ENCODE results near the gene DOCK2.
"Not testable (repeated sequence)": the region's sequence is repeated elsewhere in the genome, so short reads cannot be mapped to it uniquely, and the experiment has no call there.

Gene DOCK2

DNA sequence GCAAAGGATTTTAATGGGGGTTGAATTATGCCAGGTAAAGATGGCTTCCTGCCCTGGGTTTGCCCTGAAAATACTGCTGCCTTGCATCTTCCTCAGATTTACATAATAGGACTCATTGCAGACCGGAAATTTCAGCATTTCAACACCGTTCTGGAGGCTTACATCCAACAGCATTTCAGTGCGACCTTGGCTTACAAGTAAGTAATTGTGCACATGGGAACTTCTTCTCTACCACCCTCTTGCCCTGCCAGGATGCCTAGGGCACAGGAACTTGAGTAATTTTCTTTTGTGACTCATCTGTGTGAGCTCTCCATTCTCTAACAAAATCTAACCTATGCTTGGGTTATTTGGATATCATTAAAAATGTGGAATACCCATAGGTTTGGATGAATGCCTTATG is 80.2 kb downstream of the DOCK2 start:
- no peak for DNase-seq (ENCODE audit: low read depth in 4 of 4, low spot score in 1 of 4)

DNA sequence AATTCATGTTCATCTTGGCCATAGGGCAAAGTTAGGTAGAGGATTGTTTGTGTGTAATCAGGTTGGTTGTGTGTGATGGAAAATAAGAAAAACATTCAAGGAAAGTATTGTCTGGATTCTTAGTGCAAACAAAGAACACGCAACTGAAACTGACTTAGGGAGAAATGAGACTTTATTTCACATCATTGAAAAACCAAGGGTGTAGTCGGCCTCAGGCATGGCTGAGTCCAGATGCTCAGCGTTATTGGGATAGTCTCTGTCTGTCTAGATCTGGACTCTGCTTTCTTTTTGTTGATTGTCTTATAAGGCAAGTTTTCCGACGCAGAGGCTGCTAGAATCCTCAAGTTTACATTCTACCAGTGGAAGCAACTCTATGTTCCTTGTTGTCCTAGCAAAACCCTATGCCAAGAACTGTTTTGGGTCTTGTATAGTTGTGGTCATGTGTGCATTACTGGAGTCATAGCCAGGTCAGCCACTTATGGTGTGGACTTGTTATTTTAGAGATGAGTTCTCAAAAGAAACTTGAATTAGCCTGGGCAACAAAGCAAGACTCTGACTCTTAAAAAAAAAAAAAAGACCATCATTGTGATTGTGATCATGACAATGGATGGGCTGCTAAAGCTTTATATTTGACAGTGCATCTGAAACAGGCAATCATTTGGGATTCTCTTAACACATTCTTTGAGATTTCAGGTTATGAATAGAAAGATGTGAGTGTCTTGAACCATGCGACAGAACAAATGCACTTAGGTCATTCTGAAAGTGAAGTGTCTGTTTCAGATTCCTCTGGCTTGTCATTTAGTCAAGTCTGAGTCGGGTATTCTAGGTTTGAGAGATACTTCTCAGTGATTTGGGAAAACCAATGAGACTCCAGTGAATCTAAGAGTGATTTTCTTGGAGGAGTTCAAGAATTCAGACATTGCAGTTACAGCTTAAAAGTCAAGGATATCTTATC is 82.6 kb downstream of the DOCK2 start:
- no peak for DNase-seq (ENCODE audit: low read depth in 4 of 4, low spot score in 1 of 4)

DNA sequence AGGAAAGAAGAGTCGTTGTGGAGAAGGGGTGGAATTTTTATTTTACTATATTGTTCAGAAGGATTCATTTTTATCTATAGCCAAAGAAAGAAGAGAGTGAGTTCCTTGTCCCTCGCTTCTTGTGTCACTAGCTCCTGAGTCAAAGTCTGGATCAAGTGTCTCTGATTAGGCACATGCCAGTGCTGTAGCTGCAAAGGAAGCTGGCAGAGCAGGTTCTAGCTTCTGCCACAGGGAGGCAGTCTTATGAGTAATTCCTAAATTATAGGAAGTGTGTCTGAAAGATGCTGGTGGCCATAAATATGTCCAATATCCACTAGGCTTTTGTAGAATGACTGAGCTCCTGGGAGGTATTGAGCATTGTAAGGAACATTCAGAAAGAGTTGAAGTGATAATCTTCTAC is 84.7 kb downstream of the DOCK2 start:
- no peak for DNase-seq (ENCODE audit: low read depth in 4 of 4, low spot score in 1 of 4)

DNA sequence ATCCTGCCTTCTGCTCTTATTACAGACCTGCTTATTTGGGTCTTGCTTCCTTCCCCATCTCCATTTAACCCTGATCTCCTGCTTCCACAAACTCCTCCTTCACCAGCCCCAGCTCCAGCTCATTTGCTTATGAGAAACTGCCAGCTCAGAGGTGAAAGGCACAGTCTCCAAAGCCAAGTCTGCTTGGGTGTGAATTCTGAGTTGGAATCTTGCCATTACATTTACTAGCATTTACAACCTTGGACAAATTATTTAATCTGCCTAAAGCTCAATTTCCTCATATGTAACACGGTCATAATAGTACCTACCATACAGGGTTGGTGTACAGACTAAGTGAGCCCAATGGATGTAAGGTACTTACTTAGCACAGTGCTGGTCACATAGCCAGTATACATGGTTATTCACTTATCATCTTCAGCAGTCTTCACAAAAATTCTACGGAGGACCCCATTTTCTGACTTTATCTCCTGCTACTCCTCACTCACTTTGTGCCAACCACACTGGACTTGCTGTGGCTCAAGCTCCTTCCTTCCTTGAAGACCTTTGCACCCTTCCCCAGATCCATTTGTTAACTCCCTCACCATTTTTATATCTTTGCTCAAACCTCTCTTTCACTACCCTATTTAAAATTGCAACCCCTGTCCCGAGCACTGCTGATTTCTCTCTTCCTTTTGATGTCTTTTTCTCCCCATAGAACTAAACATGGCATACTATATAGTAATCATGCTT is 86.2 kb downstream of the DOCK2 start:
- DNase-seq (ENCODE audit: low read depth in 4 of 4, low spot score in 1 of 4): no peak

DNA sequence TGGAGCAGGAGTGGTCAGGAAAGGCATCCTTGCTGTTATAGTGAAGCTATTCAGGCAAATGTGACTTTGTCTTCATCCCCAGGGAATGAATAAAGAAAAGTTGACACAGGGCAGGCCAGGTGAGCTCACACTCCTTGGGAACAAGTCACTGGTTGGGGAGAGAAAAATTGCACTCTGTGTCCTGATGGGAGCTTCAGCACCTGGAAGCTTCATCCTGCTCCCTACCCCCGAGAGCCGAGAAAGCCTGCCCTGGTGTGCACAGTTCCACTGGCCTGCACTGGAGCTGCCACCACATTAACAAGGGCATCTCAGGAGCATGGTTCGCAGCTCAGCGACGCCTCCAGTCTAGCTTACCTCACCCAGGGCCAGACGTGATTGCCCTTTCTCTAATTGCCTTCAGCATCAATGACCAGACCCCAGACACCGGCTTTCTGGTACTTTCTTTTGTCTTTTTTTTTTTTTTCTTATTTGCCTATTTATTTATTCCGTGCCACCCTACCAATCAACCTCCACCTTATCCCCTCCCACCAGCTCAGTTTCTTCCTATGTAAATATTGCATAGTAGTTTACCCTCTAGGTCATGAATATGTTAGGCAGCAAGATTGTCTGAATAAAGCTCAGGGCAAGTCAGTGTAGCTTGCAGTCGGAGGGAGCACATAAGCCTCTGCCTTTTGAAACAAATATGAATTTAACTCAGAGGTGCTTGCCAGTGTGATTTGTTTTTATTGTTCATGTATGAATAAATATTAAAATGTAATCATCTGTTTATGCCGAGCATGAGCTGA is 87.4 kb downstream of the DOCK2 start:
- no peak for DNase-seq (ENCODE audit: low read depth in 4 of 4, low spot score in 1 of 4)

DNA sequence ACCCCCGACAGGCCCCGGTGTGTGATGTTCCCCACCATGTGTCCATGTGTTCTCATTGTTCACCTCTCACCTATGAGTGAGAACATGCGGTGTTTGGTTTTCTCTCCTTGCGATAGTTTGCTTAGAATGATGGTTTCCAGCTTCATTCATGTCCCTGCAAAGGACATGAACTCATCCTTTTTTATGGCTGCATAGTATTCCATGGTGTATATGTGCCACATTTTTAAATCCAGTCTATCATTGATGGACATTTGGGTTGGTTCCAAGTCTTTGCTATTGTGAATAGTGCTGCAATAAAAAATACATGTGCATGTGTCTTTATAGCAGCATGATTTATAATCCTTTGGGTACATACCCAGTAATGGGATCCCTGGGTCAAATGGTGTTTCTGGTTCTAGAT is 88.6 kb downstream of the DOCK2 start:
- not testable (repeated sequence) for DNase-seq (ENCODE audit: low read depth in 4 of 4, low spot score in 1 of 4)

DNA sequence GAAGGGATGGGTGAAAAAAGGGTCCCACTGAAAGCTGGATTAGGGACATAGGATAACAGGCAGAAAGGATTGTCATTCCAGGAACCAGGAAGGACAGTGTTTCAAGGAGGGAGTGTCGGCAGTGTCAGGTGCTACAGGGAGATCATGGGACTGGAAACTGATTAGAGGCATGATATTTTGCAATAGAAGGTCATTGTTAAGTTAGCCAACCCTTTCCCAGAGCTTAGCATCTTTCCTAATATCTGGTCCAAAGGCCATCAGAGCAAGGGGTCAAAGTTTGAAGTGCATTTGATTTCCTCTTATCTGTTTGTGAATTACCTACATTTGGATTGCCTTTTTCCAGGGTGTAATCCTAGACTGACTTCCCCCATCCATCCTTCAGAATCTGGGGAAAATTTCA is 91.3 kb downstream of the DOCK2 start:
- no peak for DNase-seq (ENCODE audit: low read depth in 4 of 4, low spot score in 1 of 4)

DNA sequence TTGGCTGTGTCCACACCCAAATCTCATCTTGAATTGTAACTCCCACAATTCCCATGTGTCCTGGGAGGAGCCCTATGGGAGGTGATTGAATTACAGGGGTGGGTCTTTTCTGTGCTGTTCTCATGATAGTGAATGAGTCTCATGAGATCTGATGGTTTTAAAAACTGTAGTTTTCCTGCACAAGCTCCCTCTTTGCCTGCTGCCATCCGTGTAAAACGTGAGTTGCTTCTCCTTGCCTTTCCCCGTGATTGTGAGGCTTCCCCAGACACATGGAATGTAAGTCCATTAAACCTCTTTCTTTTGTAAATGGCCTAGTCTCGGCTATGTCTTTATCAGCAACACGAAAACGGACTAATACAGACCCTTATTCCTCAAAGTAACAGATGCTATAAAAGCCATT is 94.1 kb downstream of the DOCK2 start:
- no peak for DNase-seq (ENCODE audit: low read depth in 4 of 4, low spot score in 1 of 4)

DNA sequence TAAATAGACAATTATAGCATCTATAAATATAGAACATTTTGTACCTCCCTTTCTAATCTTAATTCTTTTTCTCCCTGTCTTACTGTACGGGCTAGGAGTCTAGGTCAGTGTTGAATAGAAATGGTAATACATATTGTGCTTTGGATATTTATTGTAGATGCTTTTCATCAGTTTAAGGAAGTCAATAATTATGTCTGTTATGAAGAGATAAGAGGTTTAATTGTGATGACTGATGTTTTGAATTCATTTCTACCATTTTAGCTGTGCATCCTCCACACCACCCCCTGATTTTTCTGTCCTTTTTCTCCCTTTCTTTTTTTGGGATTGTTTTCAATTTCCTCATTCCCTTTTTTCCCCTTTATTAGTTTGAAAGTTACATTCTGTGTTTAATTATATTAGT is 95.8 kb downstream of the DOCK2 start:
- no peak for DNase-seq (ENCODE audit: low read depth in 4 of 4, low spot score in 1 of 4)

DNA sequence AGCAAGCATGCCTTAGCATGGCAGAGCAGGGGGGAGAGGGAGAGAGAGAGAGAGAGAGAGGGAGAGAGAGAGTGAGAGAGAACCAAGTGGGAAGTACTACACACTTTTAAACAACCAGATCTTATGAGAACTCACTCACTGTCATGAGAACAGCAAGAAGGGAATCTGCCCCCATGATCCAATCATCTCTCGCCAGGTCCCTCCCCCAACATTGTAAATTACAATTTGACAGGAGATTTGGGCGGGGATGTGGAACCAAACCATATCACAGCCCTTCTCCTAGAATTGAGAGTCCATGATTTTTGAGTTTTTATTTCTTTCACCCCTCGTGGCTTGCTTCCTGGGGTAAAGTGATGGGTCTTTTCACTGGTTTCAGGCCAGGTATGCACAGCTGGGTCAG is 98.8 kb downstream of the DOCK2 start:
- DNase-seq (ENCODE audit: low read depth in 4 of 4, low spot score in 1 of 4): no peak

DNA sequence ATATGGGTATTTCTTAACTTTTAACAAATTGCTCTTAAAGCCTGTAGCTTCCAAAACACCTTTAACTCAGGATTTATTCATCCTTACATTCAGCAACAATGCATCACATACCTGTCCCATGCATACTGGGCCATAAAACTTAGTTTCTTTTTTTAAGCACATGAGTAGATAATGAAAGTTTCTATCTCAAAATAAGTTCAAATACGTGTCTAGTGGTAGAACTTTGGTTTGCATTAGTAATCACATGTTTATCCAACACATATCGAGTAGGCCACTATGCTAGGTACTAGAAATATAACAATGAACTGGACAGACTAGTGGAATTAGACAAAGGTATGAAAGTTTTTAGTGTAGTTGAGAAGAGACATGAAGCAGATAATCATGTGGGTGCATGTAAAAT is 99.6 kb downstream of the DOCK2 start:
- no peak for DNase-seq (ENCODE audit: low read depth in 4 of 4, low spot score in 1 of 4)

DNA sequence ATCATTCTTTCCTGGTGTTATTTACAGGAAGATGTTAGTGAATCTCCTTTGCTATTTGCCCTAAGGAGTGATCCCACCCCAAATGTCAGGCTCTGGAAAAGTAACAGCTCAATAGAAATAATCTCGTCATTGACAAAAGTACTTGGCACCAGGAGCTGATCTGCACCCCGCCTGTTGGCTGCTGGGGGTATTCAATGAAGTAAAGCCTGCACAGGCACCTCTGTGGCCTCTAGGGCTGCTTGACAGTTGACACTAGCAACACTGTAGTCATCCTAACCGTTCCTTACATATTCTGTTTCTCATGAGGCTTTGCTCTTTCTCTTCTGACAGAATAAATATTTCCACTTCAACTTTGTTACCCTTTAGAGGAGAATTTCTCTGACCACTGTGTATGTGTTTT is 103.4 kb downstream of the DOCK2 start:
- DNase-seq (ENCODE audit: low read depth in 4 of 4, low spot score in 1 of 4): no peak

DNA sequence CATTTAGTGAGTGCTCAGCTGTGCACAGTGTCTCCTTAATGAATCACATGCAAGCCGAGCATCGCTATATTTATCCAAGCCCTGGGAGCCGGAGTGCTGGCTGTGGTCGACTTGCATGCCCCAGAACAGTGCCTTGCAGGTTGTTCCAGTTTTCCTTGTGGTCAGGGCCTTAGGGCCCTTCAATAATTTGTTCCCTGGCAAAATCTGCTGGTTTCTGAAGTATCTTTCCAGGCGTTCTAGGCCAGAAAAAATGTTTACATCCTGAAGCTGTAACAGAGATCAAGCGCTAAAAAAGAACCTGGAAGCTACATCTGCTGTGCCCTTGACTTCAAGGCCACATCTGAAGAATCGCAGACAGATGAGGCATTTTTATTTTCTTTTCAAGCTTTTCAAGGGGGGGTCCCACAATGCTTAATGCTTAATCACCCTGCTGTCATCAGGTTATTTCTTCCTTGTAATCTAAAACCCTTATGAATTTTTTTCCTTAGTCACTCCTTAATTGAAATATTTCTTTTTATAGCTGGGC is 105.8 kb downstream of the DOCK2 start:
- no peak for DNase-seq (ENCODE audit: low read depth in 4 of 4, low spot score in 1 of 4)

DNA sequence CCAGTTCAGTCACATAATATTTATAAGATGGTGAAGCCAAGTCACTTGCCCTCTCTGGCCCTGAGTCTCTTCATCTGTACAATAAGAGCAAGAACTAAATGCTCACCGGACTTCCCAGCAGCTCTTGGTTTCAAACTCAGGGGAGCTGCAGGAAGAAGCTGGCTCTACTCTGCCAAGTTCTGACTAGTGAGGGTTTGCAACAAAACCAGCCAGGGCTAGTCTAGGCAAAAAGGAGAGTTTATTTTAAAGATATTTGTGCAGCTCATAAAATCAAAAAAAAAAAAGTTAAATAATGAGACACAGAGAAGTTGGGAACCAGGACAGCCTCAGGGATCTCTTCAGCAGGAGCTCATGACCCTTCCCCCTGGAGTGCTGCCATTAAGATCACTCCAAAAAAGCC is 107.3 kb downstream of the DOCK2 start:
- DNase-seq (ENCODE audit: low read depth in 4 of 4, low spot score in 1 of 4): no peak

DNA sequence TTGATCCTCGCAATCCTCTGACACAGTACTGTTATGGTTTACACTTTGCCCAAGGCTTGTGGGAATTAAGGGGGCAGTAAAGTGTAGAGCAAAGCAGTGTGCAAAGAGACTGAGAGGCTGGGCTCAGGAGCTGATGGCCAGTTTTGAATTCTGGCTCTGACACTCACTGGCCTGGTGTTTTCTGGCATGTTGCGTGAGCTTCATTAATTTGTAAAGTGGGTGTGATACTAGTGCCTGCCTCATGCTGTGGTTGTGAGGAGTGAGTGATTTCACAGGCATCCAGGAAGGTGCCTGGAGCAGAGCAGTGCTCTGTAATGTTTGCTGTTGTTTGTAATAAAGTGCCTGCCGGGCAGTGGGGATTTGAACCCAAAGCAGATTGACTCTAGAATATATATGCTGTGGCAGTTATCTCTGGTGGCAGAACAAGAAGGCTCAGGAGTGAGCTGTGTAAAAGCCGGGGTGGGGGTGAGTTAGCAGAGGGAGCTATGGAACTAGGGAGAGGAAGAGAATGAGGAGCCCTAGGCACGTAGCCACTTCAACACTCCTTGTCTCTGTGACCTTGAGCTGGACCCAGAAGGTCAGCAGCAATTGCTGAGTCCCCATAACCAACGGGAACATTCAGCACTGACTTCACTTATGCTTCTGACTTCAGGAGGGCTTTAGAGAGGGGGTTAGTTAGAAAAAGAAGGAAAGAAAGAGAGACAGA is 108.5 kb downstream of the DOCK2 start:
- no peak for DNase-seq (ENCODE audit: low read depth in 4 of 4, low spot score in 1 of 4)

DNA sequence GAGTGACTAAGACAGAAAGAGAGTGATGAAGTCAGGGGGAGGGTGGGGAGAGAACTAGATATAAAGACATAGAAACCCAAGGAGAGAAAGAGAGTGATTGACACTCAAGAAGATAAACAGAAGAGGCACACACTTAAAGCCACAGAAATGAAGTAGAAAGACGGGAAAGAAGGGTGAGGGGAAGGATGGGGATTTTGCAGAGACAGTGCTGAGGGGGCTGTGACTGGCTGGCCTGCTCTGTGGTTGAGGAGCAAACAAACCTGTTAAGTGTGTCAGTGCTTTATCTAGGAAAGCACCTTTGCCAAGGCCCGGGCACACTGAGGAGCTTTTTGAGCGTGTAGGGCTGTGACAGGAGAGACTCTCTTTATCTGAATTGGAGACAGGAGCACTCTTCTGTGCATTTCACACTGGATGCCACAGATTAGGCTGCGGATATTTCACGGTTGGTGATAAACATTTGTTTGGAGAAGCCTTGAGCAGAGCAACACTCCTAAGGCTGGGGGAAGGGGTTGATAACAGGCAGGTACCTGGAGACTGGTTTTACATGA is 109.1 kb downstream of the DOCK2 start:
- DNase-seq (ENCODE audit: low read depth in 4 of 4, low spot score in 1 of 4): no peak

DNA sequence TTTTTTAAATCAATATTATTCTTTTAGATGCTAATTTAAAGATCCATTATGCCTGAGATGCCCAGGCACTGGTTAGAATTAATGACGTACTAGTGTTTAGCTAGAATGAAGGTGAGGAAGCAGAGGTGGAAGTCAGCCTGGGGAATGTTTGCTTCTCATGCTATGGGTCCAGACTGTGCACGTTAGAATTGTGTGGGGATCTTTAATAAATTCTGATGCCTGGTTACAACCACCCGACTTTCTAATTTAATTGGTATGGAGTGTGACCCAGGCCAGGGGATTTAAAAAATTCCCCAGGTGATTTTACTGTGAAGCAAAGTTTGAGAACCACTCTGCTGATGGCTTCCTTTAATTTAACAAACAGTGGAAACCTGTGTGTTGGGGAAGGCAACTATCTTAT is 111.1 kb downstream of the DOCK2 start:
- no peak for DNase-seq (ENCODE audit: low read depth in 4 of 4, low spot score in 1 of 4)

DNA sequence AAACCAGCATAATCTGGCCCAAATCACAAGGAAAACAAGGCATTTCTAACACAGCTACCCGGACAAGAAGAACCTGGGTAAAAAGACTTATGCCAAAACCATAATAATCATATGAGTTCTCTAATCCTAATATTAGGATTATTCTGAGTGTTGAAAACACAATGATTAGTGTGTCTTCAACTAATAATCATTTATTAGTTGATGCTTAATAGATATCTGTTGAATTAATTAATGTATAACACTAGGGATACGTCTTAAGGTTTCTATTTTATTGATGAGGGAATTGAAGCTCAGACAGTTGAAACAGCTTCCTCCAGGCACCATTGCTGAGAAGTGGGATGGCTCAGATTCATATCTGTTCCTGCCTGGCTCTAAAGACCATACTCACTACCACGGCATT is 112.2 kb downstream of the DOCK2 start:
- DNase-seq (ENCODE audit: low read depth in 4 of 4, low spot score in 1 of 4): no peak

DNA sequence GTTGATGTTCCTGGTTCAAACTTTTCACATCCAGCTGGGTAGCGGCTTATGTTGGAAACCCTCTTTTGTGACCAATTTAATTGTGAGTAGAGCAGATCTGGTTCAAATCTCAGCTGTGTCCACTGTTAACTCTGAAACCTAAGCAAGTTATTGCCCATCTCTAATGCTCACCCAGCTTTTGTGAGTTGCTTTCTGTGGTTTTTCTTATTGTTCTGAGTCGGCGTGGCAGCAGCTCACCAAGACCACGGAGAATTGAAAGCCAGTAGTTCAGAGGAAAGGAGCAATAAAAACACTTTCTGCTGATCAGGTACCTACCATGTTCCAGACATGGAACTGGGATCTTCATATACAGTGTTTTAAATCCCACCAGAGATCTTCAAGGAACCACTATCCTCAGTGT is 114.4 kb downstream of the DOCK2 start:
- no peak for DNase-seq (ENCODE audit: low read depth in 4 of 4, low spot score in 1 of 4)

DNA sequence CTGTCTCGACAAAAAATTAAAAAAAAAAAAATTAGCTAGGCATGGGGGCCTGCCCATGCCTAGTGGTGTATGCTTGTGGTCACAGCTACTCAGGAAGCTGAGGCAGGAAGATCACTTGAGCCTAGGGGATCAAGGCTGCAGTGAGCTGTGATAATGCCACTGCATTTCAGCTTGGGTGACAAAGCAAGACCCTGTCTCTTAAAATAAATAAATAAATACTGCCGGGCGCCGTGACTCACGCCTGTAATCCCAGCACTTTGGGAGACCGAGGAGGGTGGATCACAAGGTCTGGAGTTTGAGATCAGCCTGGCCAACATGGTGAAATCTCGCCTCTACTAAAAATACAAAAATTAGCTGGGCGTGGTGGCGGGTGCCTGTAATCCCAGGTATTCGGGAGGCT is 115.5 kb downstream of the DOCK2 start:
- DNase-seq (ENCODE audit: low read depth in 4 of 4, low spot score in 1 of 4): not testable (repeated sequence)

DNA sequence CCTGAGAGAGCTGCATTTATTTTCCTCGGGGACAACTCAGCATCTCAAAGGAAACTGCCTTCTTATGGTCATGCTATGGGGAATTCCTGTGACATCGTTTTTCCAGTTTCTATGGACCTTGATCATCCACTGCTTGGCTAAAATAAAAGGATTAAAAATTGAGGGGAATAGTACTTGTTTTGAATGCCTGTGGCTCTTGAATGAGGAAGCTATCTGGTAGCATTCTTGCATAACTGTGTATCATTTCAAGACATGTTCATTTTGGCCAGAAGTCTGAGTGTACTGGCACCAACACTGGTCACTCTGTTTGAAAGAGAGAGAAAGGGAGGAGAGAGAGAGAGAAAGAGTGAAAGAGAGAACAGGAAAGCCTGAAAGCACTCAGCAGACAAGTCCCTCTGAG is 116.7 kb downstream of the DOCK2 start:
- DNase-seq (ENCODE audit: low read depth in 4 of 4, low spot score in 1 of 4): no peak

All from stimulated activated CD4-positive, alpha-beta T cell treated with anti-CD3 and anti-CD28 coated beads, Interleukin-1b, Interleukin-23, amount 100 ng/mL, for 24 hours (primary cell).